Heart right ventricle (tissue), 16 donors: ENCODE data around the gene PLAC9. TPM values are rescaled to one million over a fixed set of nuclear protein-coding genes. Genes with fewer than 3 reads are reported as not detected.
A peak's percentile ranks its signal among the peaks of the same experiment; 100 is the strongest.

Experiments
- ATAC-seq, 8 donors: fragments of 200-7000 bp; cut with Tn5 transposase; one replicate each; pipeline ENCODE4 v1.9.1; 2020; ENCODE audit warnings: mild to moderate bottlenecking in 8 of 8, moderate library complexity in 8 of 8, moderate number of reproducible peaks in 1 of 8
- DNase-seq, 2 donors: peaks; one replicate each; pipeline ENCODE4 v3.0.0-alpha.2; 2020
- H3K27ac ChIP-seq, 10 donors: fragments of 200-600 bp; sonication (generic) in 2 of 10; one replicate each; pipeline versions ENCODE4 v1.5.0 to v1.8.0; 2020 to 2022; ENCODE audit warnings: mild to moderate bottlenecking in 3 of 10
- H3K27me3 ChIP-seq, 7 donors: fragments of 200-600 bp; one replicate each; pipeline ENCODE4 v1.8.0; 2021 to 2022; ENCODE audit warnings: mild to moderate bottlenecking in 2 of 7
- H3K36me3 ChIP-seq, 9 donors: fragments of 200-600 bp; sonication (generic) in 1 of 9; one replicate each; pipeline versions ENCODE4 v1.5.0 to v1.8.0; 2020 to 2022; ENCODE audit warnings: mild to moderate bottlenecking in 2 of 9
- H3K4me1 ChIP-seq, 9 donors: fragments of 200-600 bp; sonication (generic) in 1 of 9; one replicate each; pipeline versions ENCODE4 v1.5.0 to v1.8.0; 2020 to 2022; ENCODE audit warnings: mild to moderate bottlenecking in 4 of 9
- H3K4me3 ChIP-seq, 10 donors: fragments of 200-600 bp; sonication (generic) in 2 of 10; one replicate each; pipeline versions ENCODE4 v1.5.0 to v1.8.0; 2020 to 2022; ENCODE audit warnings: mild to moderate bottlenecking in 7 of 10, moderate library complexity in 2 of 10
- H3K9me3 ChIP-seq, 11 donors: fragments of 200-600 bp in 10 of 11; sonication (generic) in 2 of 11; one replicate each; pipeline versions ENCODE4 v1.5.0 to v1.8.0; 2013 to 2022; ENCODE audit warnings: mild to moderate bottlenecking in 2 of 11, control low read depth in 1 of 11, moderate library complexity in 1 of 11
- CTCF ChIP-seq, 9 donors: fragments of 200-600 bp; sonication (generic) in 2 of 9; IDR thresholded peaks; one replicate each; pipeline versions ENCODE4 v1.5.0 to v1.8.0; 2021 to 2022; ENCODE audit warnings: antibody characterized with exemption in 9 of 9, mild to moderate bottlenecking in 5 of 9, moderate library complexity in 1 of 9
- WGBS, 2 donors: extraction: QIAGEN DNeasy Blood & Tissue Kit; methylation state at CpG; one replicate each; pipeline ENCODE4 v1.1.7; 2013; ENCODE audit warnings: inconsistent platforms in 1 of 2; 5-methylcytosine and 5-hydroxymethylcytosine counted together
- intact Hi-C, 10 donors: fragments of 100-400 bp; cut with DNase I; formaldehyde crosslinking; loops; one replicate each; pipeline versions ENCODE4 v1.11.1 to v1.14.2; 2022
- polyA plus RNA-seq, 2 donors: library from polyadenylated mRNA; stranded (reverse); fragments of 200-250 nt; gene quantifications; one replicate each; pipeline ENCODE4 v1.2.3, GENCODE V29; 2013
- total RNA-seq, 10 donors: library from RNA; stranded (reverse); fragmentation: NEBNext Ultra II Directional in 3 of 10; extraction: Animal tissue kit (Norgen Biotek cat#: 25700) in 3 of 10; gene quantifications; one replicate each; pipeline versions ENCODE4 v1.2.1 to v1.2.4, GENCODE V29; 2021 to 2023
- donor health status: Arrhythmogenic right ventricular cardiomyopathy.
- donor health status: ischemic (EF 13 %, LVEDD 7.1; RV severe dilation, severe dysfunction).
- donor health status: healthy with polysubstance abuse.
- donor health status: DM: no; HTN: yes; CAD: no.
- donor health status: DM: no; HTN: no; CAD: no.
- donor health status: ischemic (EF 25% LVEDD 6.9; RV normal size, moderate dysfunction).
- donor health status: ischemic (EF 25% LVEDD 5.7; RV mildly dilated, moderate dysfunction).
- donor health status: healthy.
- donor health status: DM: yes; HTN: yes; CAD: no.
- donor health status: Ischemic cardiomyopathy.
- donor health status: ischemic (EF 35%, LVEDD 5.7; RV mildly dilated, moderate dysfunction).
- donor health status: nonischemic (EF 11% LVEDD 7.7; RV severe dilation, severe dysfunction).
- donor health status: DM: yes; HTN: yes; CAD: no.
- donor health status: PGD.
- donor health status: ischemic (EF 29% LVEDD 5.4; RV normal size, mild dysfunction).
- donor health status: nonischemic (EF 23%, LVEDD 6.1; RV moderate dilation, normal function).

PLAC9 gene
- total and polyA plus RNA-seq, 12 donors, result 16.8 to 129 (median 28.7) TPM

DNA sequence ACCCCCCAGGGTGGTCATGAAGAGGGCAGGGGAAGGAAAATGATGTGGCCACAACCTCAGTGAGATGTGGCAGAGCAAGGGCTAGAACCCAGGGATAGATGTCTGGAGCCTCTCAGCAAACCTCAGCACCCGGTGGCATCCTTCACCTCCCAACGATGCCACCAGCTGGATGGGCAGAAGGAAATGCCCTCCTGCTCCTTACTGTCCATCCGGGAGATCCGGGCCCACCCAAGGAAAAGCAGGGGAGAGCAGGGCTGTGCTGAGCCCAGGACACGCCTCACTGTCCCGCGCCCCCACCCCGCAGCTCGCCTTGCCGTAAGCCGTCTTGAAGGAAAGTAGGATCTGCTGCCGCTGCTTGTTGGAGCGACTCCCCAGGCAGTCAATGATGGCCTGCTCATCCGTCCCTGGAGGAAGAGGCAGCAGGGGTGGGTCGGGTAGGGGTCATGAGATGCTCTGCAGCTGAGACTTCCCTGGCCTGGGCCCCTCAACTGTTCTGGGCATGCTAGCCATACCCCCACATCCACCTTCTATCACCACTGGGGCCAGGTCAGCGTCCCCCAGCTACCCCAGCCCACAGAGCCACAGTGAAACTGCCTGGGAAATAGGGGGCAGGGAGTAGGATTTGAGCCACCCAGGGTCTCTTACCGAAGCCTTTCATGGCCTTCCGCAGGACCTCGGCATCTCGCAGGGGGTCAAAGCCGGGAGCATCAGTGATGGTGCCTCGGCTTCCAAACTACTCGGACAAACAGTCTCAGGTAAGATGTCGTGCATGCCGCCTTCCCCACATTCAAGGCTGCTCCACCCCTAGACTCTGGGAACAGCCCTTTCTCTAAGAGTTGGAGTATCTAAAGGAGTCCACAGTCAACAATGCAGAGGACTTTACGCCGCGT lies 34.3 kb downstream of the PLAC9 start:
- DNase-seq (peak in 1 of 2 donors; percentile 35), ATAC-seq (peak in 6 of 8 donors; percentile 1 to 37 (median 4))
- intact Hi-C loops, result loop anchor here in 3 of 10 donors (2.0 to 5.0 kb wide), 2 partner anchors 35 to 36 kb away; no protein-coding TSS in a partner anchor
- Histone ChIP-seq H3K36me3 (peaks cover 0 to 100% (median 46%) of the 10 kb centered on the region in 9 donors), H3K4me1 (peaks cover 27 to 94% (median 81%) of the 10 kb centered on the region in 9 donors), H3K27me3 (no peaks in the 10 kb centered on the region), H3K27ac (peak overlapping the region; percentile 46 to 86 (median 81)), H3K9me3 (no peaks in the 10 kb centered on the region), H3K4me3 (no peak overlapping the region)
- WGBS, 2 donors, result 75 to 85% methylated on average over 28 of the region's 28 CpGs
- no peak for TF ChIP-seq CTCF (IDR thresholded peaks at IDR 0.05)

GRCh38 chr10:80167471-80168161 lies 35.1 kb downstream of the PLAC9 start:
- TF ChIP-seq CTCF (IDR thresholded peaks at IDR 0.05), result no peak
- Histone ChIP-seq H3K9me3 (no peaks in the 10 kb centered on the region), H3K4me1 (peaks cover 32 to 94% (median 82%) of the 10 kb centered on the region in 9 donors), H3K27ac (peak overlapping the region; percentile 40 to 86 (median 81)), H3K36me3 (peaks cover 0 to 100% (median 38%) of the 10 kb centered on the region in 9 donors), H3K27me3 (no peaks in the 10 kb centered on the region), H3K4me3 (no peak overlapping the region)
- DNase-seq, result no peak
- intact Hi-C loops, result loop anchor here in 3 of 10 donors (2.0 to 5.0 kb wide), 2 partner anchors 35 kb away; no protein-coding TSS in a partner anchor
- ATAC-seq, result peak in 3 of 8 donors; percentile 3 to 38 (median 6)
- 54% methylated on average over 8 of the region's 8 CpGs for WGBS, 2 donors

DNA sequence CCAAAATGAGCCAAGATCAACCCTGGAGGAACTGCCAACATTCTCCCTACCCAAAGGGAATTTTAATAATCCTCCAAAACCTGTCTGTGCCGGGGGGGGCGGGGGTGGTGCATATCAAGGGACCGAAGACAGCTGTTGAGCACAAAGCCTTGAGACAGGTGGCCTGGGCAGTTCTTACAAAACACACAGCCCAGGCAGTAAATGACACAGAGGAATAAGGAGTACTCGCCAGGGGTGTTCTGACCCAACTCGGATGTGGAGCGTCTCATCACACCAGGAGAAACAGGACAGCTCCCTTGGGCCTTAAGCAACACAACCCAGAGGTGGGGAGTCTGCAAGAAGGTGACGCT lies 35.6 kb downstream of the PLAC9 start:
- H3K4me3 ChIP-seq, result no peak overlapping the region
- H3K9me3 ChIP-seq, result no peaks in the 10 kb centered on the region
- no peak for TF ChIP-seq CTCF (IDR thresholded peaks at IDR 0.05)
- ATAC-seq, result peak in 1 of 8 donors; percentile 2
- no peaks in the 10 kb centered on the region for H3K27me3 ChIP-seq
- intact Hi-C loops, result loop anchor here in 2 of 10 donors (5.0 kb wide), 1 partner anchor 34 kb away; no protein-coding TSS in a partner anchor
- H3K27ac ChIP-seq, result peak overlapping the region in 9 of 10 donors; percentile 40 to 86 (median 81)
- WGBS, 2 donors, result 57 to 65% methylated on average over 7 of the region's 7 CpGs
- peaks cover 37 to 96% (median 84%) of the 10 kb centered on the region in 9 donors for H3K4me1 ChIP-seq
- H3K36me3 ChIP-seq, result peaks cover 0 to 100% (median 33%) of the 10 kb centered on the region in 9 donors
- DNase-seq, result no peak
